ENCODE data around the gene STARD3.

STARD3 gene

GRCh38 chr17:39612291-39612894, 24.6 kb upstream of the STARD3 start:
- Histone ChIP-seq H3K79me2 (no peaks in the 10 kb centered on the region), H3K27ac (no peak overlapping the region), H3K4me2 (ENCODE audit: low read length) (no peak overlapping the region), H3K36me3 (ENCODE audit: control insufficient read depth, insufficient read depth, low read length) (no peaks in the 10 kb centered on the region), H2AFZ (no peak overlapping the region), H3K27me3 (ENCODE audit: control insufficient read depth, insufficient read depth, low read length) (peaks cover 2% of the 10 kb centered on the region), H3K9ac (no peak overlapping the region), H3K4me3 (ENCODE audit: low read depth, low read length) (no peak overlapping the region), H3K9me3 (ENCODE audit: control insufficient read depth, low read length) (no peaks in the 10 kb centered on the region), H3K4me1 (no peaks in the 10 kb centered on the region)
- no peak for TF ChIP-seq CTCF (IDR thresholded peaks at IDR 0.05)

- no peak for TF ChIP-seq CTCF (IDR thresholded peaks at IDR 0.05)
- H3K27me3 ChIP-seq (ENCODE audit: control insufficient read depth, insufficient read depth, low read length), result no peaks in the 10 kb centered on the region
These were observed 23.9 kb upstream of the STARD3 start for GRCh38 chr17:39612935-39613464.

GRCh38 chr17:39614545-39615157, 22.3 kb upstream of the STARD3 start:
- Histone ChIP-seq H3K36me3 (ENCODE audit: control insufficient read depth, insufficient read depth, low read length) (no peaks in the 10 kb centered on the region), H3K79me2 (no peaks in the 10 kb centered on the region), H3K27me3 (ENCODE audit: control insufficient read depth, insufficient read depth, low read length) (no peaks in the 10 kb centered on the region), H3K4me1 (peaks cover 7% of the 10 kb centered on the region), H3K9me3 (ENCODE audit: control insufficient read depth, low read length) (no peaks in the 10 kb centered on the region), H3K27ac (no peak overlapping the region), H2AFZ (no peak overlapping the region), H3K9ac (no peak overlapping the region), H3K4me3 (ENCODE audit: low read depth, low read length) (no peak overlapping the region), H3K4me2 (ENCODE audit: low read length) (no peak overlapping the region)
- no peak for TF ChIP-seq CTCF (IDR thresholded peaks at IDR 0.05)

More at GRCh38 chr17:39612935-39613464, 23.9 kb upstream of the STARD3 start:
- Histone ChIP-seq H3K4me1 (no peaks in the 10 kb centered on the region), H3K9me3 (ENCODE audit: control insufficient read depth, low read length) (no peaks in the 10 kb centered on the region), H2AFZ (no peak overlapping the region), H3K4me2 (ENCODE audit: low read length) (no peak overlapping the region), H3K36me3 (ENCODE audit: control insufficient read depth, insufficient read depth, low read length) (no peaks in the 10 kb centered on the region), H3K4me3 (ENCODE audit: low read depth, low read length) (no peak overlapping the region), H3K9ac (no peak overlapping the region), H3K27ac (no peak overlapping the region), H3K79me2 (no peaks in the 10 kb centered on the region)

GRCh38 chr17:39615434-39615833, 21.5 kb upstream of the STARD3 start:
- no peaks in the 10 kb centered on the region for H3K36me3 ChIP-seq (ENCODE audit: control insufficient read depth, insufficient read depth, low read length)
- no peak for TF ChIP-seq CTCF (IDR thresholded peaks at IDR 0.05)
- H3K79me2 ChIP-seq, result no peaks in the 10 kb centered on the region
- no peak overlapping the region for H3K4me3 ChIP-seq (ENCODE audit: low read depth, low read length)
- no peaks in the 10 kb centered on the region for H3K27me3 ChIP-seq (ENCODE audit: control insufficient read depth, insufficient read depth, low read length)
- no peak overlapping the region for H2AFZ ChIP-seq
- peaks cover 7% of the 10 kb centered on the region for H3K4me1 ChIP-seq
- H3K27ac ChIP-seq, result no peak overlapping the region
- no peaks in the 10 kb centered on the region for H3K9me3 ChIP-seq (ENCODE audit: control insufficient read depth, low read length)
- no peak overlapping the region for H3K9ac ChIP-seq
- H3K4me2 ChIP-seq (ENCODE audit: low read length), result no peak overlapping the region

- Histone ChIP-seq H3K79me2 (no peaks in the 10 kb centered on the region), H3K4me3 (ENCODE audit: low read depth, low read length) (peak overlapping the region; percentile 23), H3K4me2 (ENCODE audit: low read length) (peak overlapping the region; percentile 65), H3K9me3 (ENCODE audit: control insufficient read depth, low read length) (no peaks in the 10 kb centered on the region), H3K36me3 (ENCODE audit: control insufficient read depth, insufficient read depth, low read length) (no peaks in the 10 kb centered on the region), H2AFZ (peak overlapping the region; percentile 45), H3K27ac (no peak overlapping the region), H3K27me3 (ENCODE audit: control insufficient read depth, insufficient read depth, low read length) (no peaks in the 10 kb centered on the region), H3K4me1 (peaks cover 7% of the 10 kb centered on the region), H3K9ac (no peak overlapping the region)
- TF ChIP-seq CTCF (IDR thresholded peaks at IDR 0.05), result no peak
These were observed 19.9 kb upstream of the STARD3 start for GRCh38 chr17:39617100-39617445.
